Embryonic facial prominence (tissue), 1 donor: ENCODE results near the gene IMMP2L.
"Not testable (repeated sequence)": the region's sequence is repeated elsewhere in the genome, so short reads cannot be mapped to it uniquely, and the experiment has no call there.

Experiments
- DNase-seq: peaks from one replicate; pipeline ENCODE4 v3.0.0-alpha.2; 2016; ENCODE audit errors: extremely low spot score

The IMMP2L gene

DNA sequence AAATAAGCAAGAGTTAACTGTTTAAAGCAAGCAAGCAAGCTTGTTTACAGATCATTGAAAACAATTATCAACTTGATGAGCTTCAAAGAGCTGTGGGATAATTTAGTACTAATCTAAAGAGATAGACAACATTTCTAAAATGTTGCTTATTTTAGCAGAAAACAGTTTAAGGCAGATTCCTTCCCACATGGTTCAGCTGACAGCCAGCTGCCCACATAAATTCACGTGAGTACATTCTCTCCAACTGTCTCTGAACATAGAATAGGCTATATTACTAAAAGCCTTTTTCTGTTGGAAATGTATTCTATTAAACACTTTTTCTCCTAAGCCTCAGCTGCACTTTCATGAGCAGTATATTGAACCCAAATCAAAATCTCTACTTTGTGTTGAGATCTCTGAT is 297.3 kb downstream of the IMMP2L start:
- no peak for DNase-seq

DNA sequence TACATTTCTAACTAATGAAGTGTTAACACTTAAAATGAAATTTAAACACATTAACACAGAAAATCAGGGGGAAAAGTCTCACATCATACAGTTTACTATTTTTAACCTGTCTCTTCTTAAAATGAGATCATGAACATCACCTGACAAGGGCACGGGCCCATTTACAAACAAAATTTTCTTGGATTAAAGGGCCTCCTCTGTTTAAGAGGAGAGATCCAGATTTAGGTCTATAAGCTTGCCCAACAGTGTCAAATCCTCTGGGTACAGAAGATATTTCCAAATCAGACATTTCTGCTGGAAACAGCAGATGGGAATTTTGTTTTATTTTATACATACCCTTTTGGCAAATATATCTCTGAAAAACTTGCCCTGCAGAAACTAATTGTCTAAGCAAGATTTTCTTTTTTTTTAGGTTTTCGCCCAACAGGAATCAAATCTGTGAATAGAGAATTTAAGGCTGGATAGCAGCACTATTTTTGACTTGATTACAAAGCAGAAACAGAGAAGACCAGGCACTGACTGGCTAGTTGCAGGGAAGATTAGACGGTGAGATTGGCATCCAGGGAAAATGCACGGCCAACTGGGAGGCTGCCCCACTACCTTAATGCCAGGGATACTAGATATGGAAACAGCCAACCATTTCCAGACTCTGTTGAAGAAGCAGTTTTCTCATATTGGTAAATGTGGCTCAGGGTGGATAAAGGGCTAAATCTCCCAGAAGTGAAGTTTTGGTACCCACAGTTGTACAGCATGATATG is 298.0 kb downstream of the IMMP2L start:
- DNase-seq, result no peak

DNA sequence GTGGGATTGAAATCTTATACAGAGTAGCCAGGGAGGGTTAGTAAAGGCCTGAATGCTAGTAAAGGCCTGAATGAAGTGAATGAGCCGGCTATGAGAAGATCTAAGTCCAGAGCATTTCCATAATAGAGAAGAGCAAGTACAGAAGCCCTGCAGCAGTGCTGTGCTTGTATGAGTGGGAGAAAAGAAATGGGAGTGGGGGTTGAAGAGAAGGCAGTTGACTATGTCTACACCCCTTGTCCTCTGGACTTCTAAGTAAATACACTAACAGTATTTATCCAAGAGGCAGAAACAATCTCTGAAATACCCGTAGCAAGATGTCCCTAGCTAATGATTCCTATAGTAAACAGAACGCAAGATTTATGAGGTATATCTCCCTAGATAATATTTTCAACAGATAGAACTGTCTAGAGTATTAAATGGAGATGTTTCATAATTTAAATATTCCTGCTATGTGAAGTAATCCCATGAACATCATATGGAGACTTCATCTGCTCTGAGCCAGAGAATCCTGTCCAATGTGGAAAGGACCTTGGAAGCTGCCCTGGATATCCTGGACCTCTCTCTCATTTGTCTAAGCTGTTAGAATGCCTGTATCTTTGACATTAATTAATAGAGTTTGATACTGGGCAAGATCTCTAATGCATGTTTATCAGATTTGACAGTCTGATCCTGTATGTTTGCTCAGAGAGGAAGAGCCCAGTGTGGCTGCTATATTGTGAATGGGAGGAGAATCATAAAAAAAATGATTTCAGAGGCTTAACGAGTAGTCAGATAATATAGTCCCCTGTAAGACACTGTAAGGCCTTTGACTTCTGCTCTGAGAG is 299.8 kb downstream of the IMMP2L start:
- no peak for DNase-seq

DNA sequence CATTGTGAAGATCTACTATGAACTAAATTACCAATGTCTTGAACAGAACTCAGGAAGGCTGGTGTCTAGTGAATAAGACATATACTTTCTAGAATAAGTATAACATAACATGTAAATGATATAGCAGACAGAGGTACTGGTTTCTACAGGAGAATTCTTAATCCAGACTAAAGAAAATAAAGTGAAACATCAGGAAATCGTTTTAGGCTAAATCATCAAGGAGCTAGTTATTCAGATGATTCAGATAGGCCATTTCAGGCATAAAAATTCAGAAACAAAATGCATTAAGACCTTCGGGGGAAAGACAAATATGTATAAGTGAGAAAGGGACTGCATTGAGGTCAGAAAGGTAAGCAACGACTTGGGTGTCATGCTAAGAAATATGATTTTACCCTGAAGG is 300.8 kb downstream of the IMMP2L start:
- DNase-seq, result no peak

DNA sequence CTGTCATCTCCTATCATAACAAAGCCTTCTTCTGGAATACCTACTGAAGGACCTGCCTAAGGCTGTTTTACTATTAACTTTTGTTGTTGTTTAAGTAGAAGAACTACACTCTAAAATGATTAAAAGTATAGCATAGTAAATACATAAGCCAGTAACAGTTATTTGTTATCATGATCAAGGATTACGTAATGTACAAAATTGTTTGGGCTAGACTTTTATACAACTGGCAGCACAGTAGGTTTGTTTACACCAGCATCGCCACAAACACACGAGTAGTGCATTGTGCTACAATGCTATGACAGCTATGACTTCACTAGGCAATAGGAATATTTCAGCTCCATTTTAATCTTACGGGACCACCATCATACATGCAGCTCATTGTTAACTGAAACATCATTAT is 302.3 kb downstream of the IMMP2L start:
- DNase-seq, result no peak

DNA sequence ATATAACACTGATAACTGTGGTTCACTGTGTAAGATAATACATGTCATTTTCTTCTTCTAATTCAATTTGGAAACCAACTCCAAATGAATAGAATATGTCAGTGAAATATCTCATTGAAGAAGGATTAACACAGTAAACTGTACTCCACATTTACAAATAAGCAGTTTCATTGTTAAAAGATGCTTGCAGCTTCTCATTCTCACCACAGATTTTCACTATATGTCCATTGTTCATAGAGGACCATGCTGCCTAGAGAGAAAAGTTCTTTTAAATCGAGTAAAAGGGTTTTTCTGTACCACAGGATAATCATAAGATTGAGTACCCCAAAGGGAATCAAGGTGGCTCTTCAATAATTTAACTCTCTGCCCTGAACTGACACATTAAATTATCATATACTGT is 305.9 kb downstream of the IMMP2L start:
- no peak for DNase-seq

DNA sequence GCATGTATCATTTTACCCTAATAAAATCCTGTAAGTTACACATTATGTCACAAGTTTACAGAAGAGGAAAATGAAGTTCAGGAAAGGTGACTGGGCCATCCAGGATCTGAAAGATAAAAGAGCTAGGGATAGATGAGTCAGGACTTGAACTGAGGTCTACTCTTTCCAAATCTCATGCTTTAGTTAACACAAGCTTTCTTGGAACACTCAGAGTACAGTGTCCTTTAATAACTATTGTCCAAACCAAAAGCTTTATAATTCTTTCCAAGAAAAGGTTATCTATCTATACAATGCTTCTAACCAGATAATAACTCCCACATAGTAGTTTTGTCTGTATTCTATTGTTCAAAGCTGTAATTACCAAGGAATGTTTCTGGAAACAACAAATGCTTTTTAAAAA is 306.7 kb downstream of the IMMP2L start:
- no peak for DNase-seq

DNA sequence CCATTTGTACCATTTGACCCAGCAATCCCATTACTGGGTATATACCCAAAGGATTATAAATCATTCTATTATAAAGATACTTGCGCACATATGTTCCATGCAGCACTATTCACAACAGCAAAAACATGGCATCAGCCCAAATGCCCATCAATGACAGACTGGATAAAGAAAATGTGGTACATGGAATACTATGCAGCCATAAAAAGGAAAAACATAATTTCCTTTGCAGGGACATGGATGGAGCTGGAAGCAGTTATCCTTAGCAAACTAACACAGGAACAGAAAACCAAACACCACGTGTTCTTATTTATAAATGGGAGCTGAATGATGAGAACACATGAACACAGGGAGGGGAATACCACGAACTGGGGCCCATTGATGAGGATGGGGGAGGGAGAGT is 310.9 kb downstream of the IMMP2L start:
- DNase-seq, result not testable (repeated sequence)

DNA sequence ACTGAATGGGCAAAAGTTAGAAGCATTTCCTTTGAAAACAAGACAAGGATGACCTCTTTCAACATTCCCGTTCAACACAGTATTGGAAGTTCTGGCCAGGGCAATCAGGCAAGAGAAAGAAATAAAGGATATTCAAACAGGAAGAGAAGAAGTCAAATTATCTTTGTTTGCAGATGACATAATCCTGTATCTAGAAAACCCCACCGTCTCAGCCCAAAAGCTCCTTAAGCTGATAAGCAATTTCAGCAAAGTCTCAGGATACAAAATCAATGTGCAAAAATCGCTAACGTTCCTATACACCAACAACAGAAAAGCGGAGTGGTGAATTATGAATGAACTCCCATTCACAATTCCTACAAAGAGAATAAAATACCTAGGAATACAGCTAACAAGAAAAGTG is 312.5 kb downstream of the IMMP2L start:
- DNase-seq, result not testable (repeated sequence)

DNA sequence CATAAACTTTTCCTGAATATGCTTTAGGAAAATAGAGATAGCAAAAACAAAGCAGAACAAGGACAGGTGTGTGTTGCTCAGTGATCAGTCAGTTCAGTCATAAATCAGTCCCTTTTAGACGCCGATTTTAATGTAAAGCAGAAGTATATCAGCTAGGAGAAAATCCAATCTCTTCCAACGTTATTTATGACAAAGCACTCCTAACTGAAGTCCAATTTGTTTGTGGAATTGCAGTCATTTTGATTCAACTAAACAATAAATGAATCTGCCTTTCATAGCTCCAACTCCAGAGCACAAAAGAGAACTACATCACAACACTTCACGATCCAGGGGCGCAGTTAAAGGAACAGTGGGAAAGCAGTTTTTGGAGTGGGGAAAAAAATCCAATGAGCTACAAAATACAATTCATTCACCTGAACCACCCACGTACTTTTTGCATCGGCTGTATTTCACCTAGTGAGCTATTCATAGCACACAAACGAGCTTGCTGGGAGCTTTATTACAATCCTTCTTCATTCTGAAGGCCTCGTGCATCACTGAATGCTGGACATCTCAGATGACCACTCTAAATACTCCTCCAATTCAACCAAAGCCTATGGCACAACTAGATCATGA is 320.0 kb downstream of the IMMP2L start:
- no peak for DNase-seq

DNA sequence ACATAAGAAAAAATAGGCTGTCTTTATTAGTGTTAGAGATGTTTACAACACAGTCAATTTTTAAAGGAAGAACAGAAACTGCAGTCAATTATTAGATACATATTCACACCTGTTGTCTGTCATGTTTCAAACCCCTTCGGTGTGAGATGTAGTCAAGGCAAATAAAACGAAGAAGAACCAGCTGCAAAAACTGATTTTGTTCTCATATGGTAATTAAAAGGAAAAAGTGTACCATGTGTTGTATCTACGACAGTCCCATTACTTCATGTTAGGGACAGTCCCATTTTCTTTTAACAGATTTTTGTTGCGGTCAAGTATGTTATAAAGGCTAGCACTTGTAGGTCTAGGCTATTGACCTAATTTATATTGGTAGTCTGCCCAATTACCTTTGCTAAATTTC is 321.9 kb downstream of the IMMP2L start:
- DNase-seq, result no peak

DNA sequence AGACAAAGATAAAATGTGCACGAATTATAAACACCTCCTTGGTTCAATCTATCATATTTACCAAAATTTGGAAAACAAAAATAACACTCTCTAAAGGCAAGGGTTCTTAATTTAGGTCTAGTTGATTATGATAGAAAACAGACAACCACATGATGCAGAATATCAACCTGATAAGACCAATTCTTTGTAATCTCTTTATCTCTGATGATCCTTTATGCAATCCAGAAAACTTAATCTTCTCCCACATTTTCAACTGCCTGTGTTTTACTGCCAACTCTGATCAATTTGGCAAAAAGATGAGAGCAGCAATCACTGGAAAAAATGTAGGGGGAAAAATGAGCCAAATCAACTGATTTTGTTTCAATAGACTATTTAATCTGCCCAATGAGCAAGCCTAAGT is 322.9 kb downstream of the IMMP2L start:
- no peak for DNase-seq

DNA sequence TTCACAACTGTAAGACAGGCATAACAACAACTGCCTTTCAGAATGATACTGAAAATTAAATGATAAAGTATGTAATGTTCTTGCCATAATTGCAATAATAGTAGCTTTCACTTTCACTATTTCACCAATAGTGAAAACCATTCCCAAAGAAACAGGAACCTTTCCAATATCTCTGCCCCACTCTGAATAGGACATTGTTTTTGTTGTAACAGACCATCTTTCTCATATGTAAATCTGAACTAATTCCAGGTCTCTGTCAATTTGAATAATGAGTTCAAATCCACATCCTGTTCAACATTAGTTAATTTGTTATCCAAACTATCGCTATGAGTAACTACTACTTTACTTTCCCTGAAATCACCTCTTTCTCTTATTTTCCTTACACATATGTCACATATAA is 323.4 kb downstream of the IMMP2L start:
- no peak for DNase-seq

DNA sequence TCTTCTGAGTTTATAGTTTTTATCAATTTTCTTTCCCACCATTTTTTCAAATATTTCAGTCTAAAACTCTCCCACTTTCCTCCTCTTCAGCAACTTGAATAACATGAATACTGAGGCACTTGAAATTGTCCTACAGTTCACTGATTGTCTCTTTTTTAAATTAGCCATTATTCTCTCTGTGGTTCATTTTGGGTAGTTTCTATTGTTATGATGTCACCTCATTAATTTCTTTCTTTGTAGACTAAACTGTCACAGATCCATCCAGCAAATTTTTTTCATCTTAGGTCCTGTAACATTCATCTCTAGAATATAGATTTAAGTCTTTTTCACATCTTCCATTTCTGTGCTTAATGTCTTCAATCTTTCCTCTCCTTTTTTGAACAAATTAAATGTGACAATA is 326.6 kb downstream of the IMMP2L start:
- no peak for DNase-seq

DNA sequence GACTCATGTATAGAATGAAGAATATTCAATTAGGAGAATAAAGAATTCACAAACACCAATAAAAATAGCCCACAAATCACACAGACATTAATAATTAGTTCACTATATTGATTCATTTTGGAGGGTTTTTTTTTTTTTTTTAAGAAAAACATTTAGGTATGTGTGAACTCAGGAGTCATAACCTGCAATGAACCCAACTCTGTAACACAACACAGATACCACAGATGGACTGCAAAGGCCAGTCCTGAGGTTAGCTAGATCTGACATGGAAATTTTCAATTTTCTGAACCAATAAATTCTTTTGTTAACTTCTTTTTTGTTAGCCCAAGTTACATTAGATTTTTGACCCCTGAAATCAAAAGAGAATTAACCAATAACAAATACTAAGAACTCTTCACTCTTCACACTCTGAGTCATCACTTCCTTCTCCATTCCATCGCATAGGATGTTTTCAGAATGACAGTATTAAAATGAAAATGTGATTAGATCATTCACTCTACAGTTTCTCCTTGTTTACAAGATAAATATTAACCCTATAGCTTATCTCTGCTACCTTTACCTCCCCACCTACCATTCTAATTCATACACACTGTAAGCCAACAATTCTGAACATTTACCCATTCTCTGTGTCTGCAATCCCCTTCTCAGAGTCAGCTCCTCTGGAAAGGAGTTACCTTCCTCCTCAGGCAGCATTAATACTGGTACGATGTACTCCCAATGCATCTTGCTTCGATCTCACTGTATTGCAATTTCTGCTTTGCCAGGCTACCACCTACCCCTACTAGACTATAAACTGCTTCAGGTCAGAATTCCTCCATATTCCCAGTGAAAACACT is 329.8 kb downstream of the IMMP2L start:
- DNase-seq, result no peak

DNA sequence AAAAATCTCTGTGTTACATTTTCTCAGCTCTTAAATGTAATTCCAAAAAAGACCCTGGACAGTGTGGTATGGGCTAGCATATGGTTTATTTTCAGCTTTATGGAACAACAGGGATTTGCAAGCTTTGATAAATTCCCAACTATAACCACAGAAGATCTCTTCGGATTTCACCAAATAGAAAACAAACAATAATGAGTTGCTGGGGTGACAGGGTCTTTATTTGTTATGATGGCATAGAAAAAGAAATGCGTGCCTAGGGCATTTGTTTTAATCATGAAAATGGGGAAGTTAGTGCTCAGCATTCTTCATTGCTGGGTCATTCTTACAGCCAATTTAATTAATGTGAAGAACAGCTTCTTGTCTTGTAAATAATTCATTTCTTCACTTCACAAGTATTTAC is 332.4 kb downstream of the IMMP2L start:
- DNase-seq, result no peak

DNA sequence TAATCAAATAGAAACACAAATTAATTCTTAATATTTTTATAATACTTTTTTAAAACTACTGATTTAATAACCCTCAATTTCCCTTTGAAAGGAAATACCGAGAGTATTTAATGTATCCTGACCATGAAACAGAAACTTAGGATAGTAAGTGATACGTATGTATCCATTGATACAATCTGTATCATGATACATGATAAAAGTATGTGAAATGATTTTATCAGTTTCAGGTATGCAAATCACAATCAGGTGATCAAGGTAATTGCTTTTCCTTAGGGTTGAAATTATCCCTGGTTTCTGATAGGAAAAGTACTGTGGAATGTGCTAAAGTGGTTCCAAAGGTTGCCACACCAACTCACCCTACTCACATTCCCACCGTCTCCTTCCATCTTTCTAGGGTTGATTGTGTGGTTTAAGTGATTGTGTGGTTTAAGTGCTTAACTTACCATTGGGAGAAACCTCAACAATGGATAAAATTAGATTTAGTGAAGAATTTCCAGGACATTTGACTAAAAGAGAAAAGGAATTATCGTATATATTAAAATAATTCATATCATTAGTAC is 333.0 kb downstream of the IMMP2L start:
- DNase-seq, result no peak

DNA sequence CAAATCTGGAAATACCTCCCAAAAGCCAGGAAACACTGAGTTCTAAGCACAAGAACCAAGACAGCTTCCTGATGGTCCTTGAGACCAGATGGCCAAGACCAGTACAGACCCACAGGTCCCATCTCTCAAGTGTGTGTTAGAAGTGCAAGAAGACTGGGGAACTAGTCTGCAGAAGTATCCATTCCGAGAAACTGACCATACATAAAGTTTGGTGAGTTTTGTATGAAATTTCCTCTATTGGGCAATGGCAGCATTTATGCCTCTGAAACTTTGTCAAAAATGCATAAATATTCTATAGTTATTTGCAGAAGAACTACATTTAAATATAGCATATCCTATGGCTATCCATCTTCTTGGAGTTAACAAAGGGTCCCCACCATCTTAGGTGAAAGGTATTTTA is 333.9 kb downstream of the IMMP2L start:
- DNase-seq, result no peak

DNA sequence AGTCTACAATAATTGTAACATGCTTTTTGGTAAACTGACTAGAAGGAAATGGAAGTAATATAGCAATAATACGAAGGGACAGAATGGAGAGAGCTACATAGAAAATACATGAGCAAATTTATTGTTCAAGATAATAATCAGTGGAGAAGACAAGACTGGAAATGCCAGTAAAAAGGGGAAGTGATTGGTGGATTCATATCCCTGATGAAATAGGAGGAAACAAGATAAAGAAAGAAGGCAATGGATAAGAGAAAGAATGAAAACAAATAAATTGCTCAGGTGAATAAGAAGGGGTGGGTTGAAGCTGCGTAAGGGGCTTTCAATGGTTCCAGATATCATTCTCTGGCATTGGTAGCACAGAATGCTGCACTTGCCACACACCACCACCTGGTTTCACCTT is 335.5 kb downstream of the IMMP2L start:
- no peak for DNase-seq

DNA sequence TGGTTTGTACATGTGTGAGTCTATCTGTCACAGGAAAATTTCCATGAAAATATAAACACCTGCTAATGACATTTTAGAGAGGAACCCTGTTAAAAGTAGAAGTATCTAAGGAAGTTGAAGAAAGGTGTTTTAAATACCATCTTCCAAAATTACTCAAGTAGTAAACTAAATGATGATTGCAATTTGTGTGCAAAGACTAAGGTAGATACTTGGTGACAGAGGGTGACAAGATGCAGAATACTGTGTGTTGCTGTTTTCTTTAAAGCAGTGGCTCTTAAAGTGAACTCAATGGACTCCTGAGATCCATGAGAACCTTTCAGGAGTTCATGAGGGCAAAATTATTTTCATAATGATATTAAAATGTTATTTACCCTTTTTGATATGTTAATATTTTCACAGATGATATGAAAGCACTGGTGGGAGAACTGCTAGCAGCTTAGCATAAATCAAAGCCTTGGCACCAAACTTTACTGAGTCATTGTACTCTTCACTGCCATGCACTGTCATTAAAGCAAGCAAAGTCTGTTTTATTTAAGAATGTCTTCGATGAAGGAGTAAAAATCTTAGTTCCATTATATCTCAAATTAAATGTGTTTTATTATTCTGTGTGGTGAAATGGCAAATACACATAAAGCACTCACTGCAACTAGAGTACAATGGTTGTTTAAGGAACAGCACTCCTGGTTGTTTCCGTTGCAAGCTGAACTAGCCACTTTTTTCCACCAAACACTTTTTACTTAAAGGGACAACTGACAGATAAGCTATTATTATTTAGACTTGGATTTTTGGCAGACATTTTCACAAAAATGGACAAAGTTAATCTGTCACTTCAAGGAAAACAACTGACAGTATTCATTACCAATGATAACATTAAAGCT is 337.7 kb downstream of the IMMP2L start:
- DNase-seq, result no peak

DNA sequence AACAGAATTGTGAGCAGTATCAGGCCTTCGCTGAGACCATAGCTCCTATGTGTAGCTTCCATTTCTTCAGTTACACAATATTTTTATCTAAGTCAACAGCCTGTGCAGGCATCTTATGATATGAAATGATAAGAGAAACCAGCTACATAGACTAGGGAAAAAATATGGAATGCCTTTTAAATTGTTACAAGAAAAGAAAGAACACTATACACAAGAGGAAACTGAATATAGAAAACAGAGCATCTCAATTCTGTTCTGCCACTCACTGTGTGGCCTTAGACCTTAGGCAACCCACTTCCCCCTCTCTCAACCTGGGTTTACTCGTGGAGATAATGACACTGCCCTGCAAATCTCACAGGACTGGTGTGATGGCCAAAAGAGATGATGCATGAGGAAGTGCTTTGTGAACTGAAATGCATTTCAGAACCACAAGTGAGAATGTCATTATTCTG is 338.5 kb downstream of the IMMP2L start:
- DNase-seq, result no peak
